A549 (cell line): ENCODE measurements around the gene ARFRP1. TPM values are rescaled to one million over a fixed set of nuclear protein-coding genes. Genes with fewer than 3 reads are reported as not detected.
"Not testable (repeated sequence)": the region's sequence is repeated elsewhere in the genome, so short reads cannot be mapped to it uniquely, and the experiment has no call there.

Experiments used
- ATAC-seq, 2 experiments: fragments of 200-7000 bp in 1 of 2; fragments of >200 bp in 1 of 2; cut with Nextera tagmentation in 1 of 2; cut with Tn5 transposase in 1 of 2; 3 replicates each; pipeline versions ENCODE4 v1.8.0 to v1.9.1; 2018 to 2020; ENCODE audit warnings: mild to moderate bottlenecking in 1 of 2, moderate library complexity in 1 of 2
- CTCF ChIA-PET: fragments of 300-600 bp; sonication (Branson Sonifier 250); formaldehyde crosslinking; extraction: SDS; loops from one replicate; lab custom pipeline; 2021; ENCODE audit warnings: antibody characterized with exemption, inconsistent platforms; lab: Yijun Ruan, JAX
- POLR2A ChIA-PET: fragments of 350-600 bp; formaldehyde crosslinking; extraction: SDS; loops from one replicate; lab custom pipeline; 2021; ENCODE audit warnings: antibody characterized with exemption, inconsistent platforms; lab: Yijun Ruan, JAX
- DNase-seq, 2 experiments: peaks; one replicate each; pipeline versions ENCODE4 v3.0.0 to v3.0.0-alpha.2; 2011 to 2016; ENCODE audit warnings: low read depth in 1 of 2, low spot score in 1 of 2
- FAIRE-seq: peaks from 2 replicates; lab custom pipeline; 2011; peaks lifted over from hg19 to GRCh38; lab: Jason Lieb, UNC
- H3K27ac ChIP-seq, 2 experiments: fragments of >200 bp; sonication (Bioruptor Twin); formaldehyde crosslinking; 3 replicates each; pipeline ENCODE4 v1.5.1; 2016 to 2017
- H3K4me1 ChIP-seq: fragments of >200 bp; sonication (Bioruptor Twin); formaldehyde crosslinking; 3 replicates; pipeline ENCODE4 v1.6.1; 2016
- H3K4me2 ChIP-seq: fragments of >200 bp; sonication (Bioruptor Twin); formaldehyde crosslinking; 3 replicates; pipeline ENCODE4 v1.6.1; 2016
- H3K4me3 ChIP-seq: fragments of >200 bp; sonication (Bioruptor Twin); formaldehyde crosslinking; 3 replicates; pipeline ENCODE4 v1.5.1; 2016
- H3K9me3 ChIP-seq: fragments of >200 bp; sonication (Bioruptor Twin); formaldehyde crosslinking; 3 replicates; pipeline ENCODE4 v1.6.1; 2016
- ATOH8 ChIP-seq: fragments of 250-450 bp; sonication (Bioruptor Pico); IDR thresholded peaks from 2 replicates; pipeline ENCODE4 v1.5.0; 2020; ENCODE audit warnings: low read depth, mild to moderate bottlenecking, moderate library complexity
- CBX8 ChIP-seq: fragments of 200-600 bp; sonication (generic); IDR thresholded peaks from 2 replicates; pipeline ENCODE4 v1.6.1; 2016
- CHD2 ChIP-seq: fragments of 150-350 bp; IDR thresholded peaks from 2 replicates; pipeline ENCODE4 v1.6.1; 2014; ENCODE audit warnings: low read length; ENCODE audit not compliant: partially characterized antibody
- EHF ChIP-seq: fragments of 250-450 bp; sonication (Bioruptor Pico); IDR thresholded peaks from 2 replicates; pipeline ENCODE4 v1.5.0; 2020; ENCODE audit warnings: mild to moderate bottlenecking
- EHMT2 ChIP-seq: fragments of 200-600 bp; sonication (generic); IDR thresholded peaks from 2 replicates; pipeline ENCODE4 v1.6.1; 2016; ENCODE audit warnings: antibody characterized with exemption, low read depth, mild to moderate bottlenecking, moderate library complexity
- EP300 ChIP-seq, 2 experiments: fragments of >200 bp; sonication (Bioruptor Twin); formaldehyde crosslinking; IDR thresholded peaks; 2 replicates in 1 of 2; 3 replicates in 1 of 2; pipeline ENCODE4 v1.6.1; 2016 to 2017
- FOSL2 ChIP-seq, 2 experiments: fragments of 450-650 bp in 1 of 2; fragments of >200 bp in 1 of 2; sonication (Bioruptor Twin) in 1 of 2; formaldehyde crosslinking; IDR thresholded peaks; 2 replicates each; pipeline versions ENCODE4 v1.5.0 to v1.6.1; 2016 to 2020; ENCODE audit warnings: mild to moderate bottlenecking in 1 of 2, moderate library complexity in 1 of 2
- GATA3 ChIP-seq: IDR thresholded peaks from 2 replicates; pipeline ENCODE4 v1.6.1; 2012; ENCODE audit warnings: borderline replicate concordance
- HDAC2 ChIP-seq: fragments of 200-600 bp; sonication (generic); IDR thresholded peaks from 2 replicates; pipeline ENCODE4 v1.6.1; 2016
- HEYL ChIP-seq: fragments of 250-450 bp; sonication (Bioruptor Pico); IDR thresholded peaks from 2 replicates; pipeline ENCODE4 v1.8.0; 2021; ENCODE audit warnings: mild to moderate bottlenecking, moderate library complexity
- HOXA7 ChIP-seq: fragments of 250-450 bp; sonication (Bioruptor Pico); IDR thresholded peaks from 2 replicates; pipeline ENCODE4 v1.5.0; 2020; ENCODE audit warnings: mild to moderate bottlenecking, moderate library complexity
- HOXB5 ChIP-seq: fragments of 250-450 bp; sonication (Bioruptor Pico); IDR thresholded peaks from 2 replicates; pipeline ENCODE4 v1.5.0; 2020; ENCODE audit warnings: mild to moderate bottlenecking, moderate library complexity
- JUN ChIP-seq, 2 experiments: fragments of >200 bp; sonication (Bioruptor Twin); formaldehyde crosslinking; IDR thresholded peaks; 2 replicates in 1 of 2; 3 replicates in 1 of 2; pipeline ENCODE4 v1.6.1; 2016 to 2017
- KDM1A ChIP-seq: fragments of 200-600 bp; sonication (generic); IDR thresholded peaks from 2 replicates; pipeline ENCODE4 v1.6.1; 2016; ENCODE audit warnings: low read depth, mild to moderate bottlenecking
- MAZ ChIP-seq: fragments of 150-350 bp; IDR thresholded peaks from 2 replicates; pipeline ENCODE4 v1.6.1; 2014; ENCODE audit warnings: antibody characterized with exemption, low read depth, low read length, borderline replicate concordance
- MYC ChIP-seq: IDR thresholded peaks from 2 replicates; pipeline ENCODE4 v1.6.1; 2012; ENCODE audit warnings: mild to moderate bottlenecking, inconsistent platforms, low read length, improper control_type of control experiment, borderline replicate concordance
- NPAS2 ChIP-seq: fragments of 250-450 bp; sonication (Bioruptor Pico); IDR thresholded peaks from 2 replicates; pipeline ENCODE4 v1.8.0; 2022; ENCODE audit warnings: mild to moderate bottlenecking, moderate library complexity, borderline replicate concordance
- PBX3 ChIP-seq: IDR thresholded peaks from 2 replicates; pipeline ENCODE4 v1.6.1; 2012
- POLR2AphosphoS2 ChIP-seq: conservative IDR thresholded peaks from 2 replicates; pipeline ENCODE4 v1.6.1; 2012; ENCODE audit warnings: low read length, improper control_type of control experiment, inconsistent platforms
- RAD21 ChIP-seq, 2 experiments: fragments of >200 bp in 1 of 2; sonication (Bioruptor Twin) in 1 of 2; formaldehyde crosslinking in 1 of 2; IDR thresholded peaks in 1 of 2; conservative IDR thresholded peaks in 1 of 2; 2 replicates in 1 of 2; 3 replicates in 1 of 2; pipeline ENCODE4 v1.6.1; 2012 to 2018; ENCODE audit warnings: inconsistent platforms in 1 of 2
- TP53 ChIP-seq: fragments of 250-450 bp; sonication (Bioruptor Pico); IDR thresholded peaks from 2 replicates; pipeline ENCODE4 v1.5.0; 2021; ENCODE audit warnings: mild to moderate bottlenecking, moderate library complexity
- USF2 ChIP-seq: fragments of 450-650 bp; IDR thresholded peaks from 2 replicates; pipeline ENCODE4 v1.6.1; 2014; ENCODE audit warnings: antibody characterized with exemption
- WGBS: methylation state at CpG from one replicate; pipeline ENCODE4 v1.1.6; 2017; ENCODE audit errors: missing lambda C conversion rate; 5-methylcytosine and 5-hydroxymethylcytosine counted together
- polyA plus RNA-seq, 4 experiments: library from polyadenylated mRNA; depleted of rRNA in 3 of 4; stranded (reverse); fragments of >200 nt; fragmentation: RNase III in 1 of 4; extraction: RNeasy Plus Mini Kit Qiagen cat#74134 plus additional on column Dnase treatment in 1 of 4; gene quantifications; 2 replicates in 3 of 4; 3 replicates in 1 of 4; pipeline ENCODE4 v1.2.3, GENCODE V29; 2011 to 2017

ARFRP1 gene
- polyA plus RNA-seq, 2 of the 4 experiments (the other 2 are of a cell fraction) = 25.1 to 29.7 TPM

- DNase-seq (no peak), ATAC-seq (no peak)
- CTCF ChIA-PET = interaction anchor here (2.2 to 2.7 kb wide), 2 partner anchors 20 to 123 kb away, joined by 8 to 9 read pairs; partner anchors contain the start of gene PTK6
- no peak overlapping the region for H3K27ac ChIP-seq
- H3K4me2 ChIP-seq = no peak overlapping the region
- POLR2A ChIA-PET = no interaction called here
- 79% methylated on average over 8 of the region's 8 CpGs for WGBS
- no peak overlapping the region for H3K4me3 ChIP-seq
- TF ChIP-seq HOXA7 (CRISPR knock-in tag) (no peak), MAZ (no peak), POLR2AphosphoS2 (no peak), HDAC2 (no peak)
- TF ChIP-seq, all 56 proteins: peak for 0
- H3K4me1 ChIP-seq = peaks cover 6% of the 10 kb centered on the region; the same call in 2 of the 3 replicates
- no peak for FAIRE-seq
- no peaks in the 10 kb centered on the region for H3K9me3 ChIP-seq
Observed at GRCh38 chr20:63660622-63661021, 47.2 kb downstream of the ARFRP1 start.

- H3K9me3 ChIP-seq, POLR2A ChIA-PET, H3K4me2 ChIP-seq, FAIRE-seq, H3K4me3 ChIP-seq, DNase-seq, H3K27ac ChIP-seq, ATAC-seq, H3K4me1 ChIP-seq: not testable (repeated sequence)
- CTCF ChIA-PET = interaction anchor here (2.2 to 2.7 kb wide), 2 partner anchors 21 to 122 kb away, joined by 8 to 9 read pairs; partner anchors contain the start of gene PTK6
- WGBS = 83% methylated on average over 10 of the region's 10 CpGs
Observed at GRCh38 chr20:63660174-63660573, 47.6 kb downstream of the ARFRP1 start.

GRCh38 chr20:63659370-63659769 is 48.4 kb downstream of the ARFRP1 start:
- ATAC-seq (no peak), DNase-seq (no peak), FAIRE-seq (no peak)
- CTCF ChIA-PET = interaction anchor here (2.0 kb wide), 1 partner anchor 121 kb away, joined by 7 read pairs; no protein-coding TSS in a partner anchor
- peak overlapping the region; percentile 83 to 93; a peak in 4 of 6 replicates for H3K27ac ChIP-seq
- no peaks in the 10 kb centered on the region for H3K9me3 ChIP-seq
- POLR2A ChIA-PET = no interaction called here
- peak overlapping the region; percentile 74 for H3K4me3 ChIP-seq
- no peak for TF ChIP-seq GATA3
- TF ChIP-seq EHF (CRISPR knock-in tag) = no peak
- TF ChIP-seq ATOH8 (CRISPR knock-in tag) = no peak
- no peak for TF ChIP-seq EHMT2
- TF ChIP-seq RAD21 (conservative IDR thresholded peaks at IDR 0.05 in 1 of 2, IDR thresholded peaks at IDR 0.05 in 1 of 2) = no peak
- no peak for TF ChIP-seq TP53 (CRISPR knock-in tag)
- no peak for TF ChIP-seq NPAS2
- TF ChIP-seq HEYL (CRISPR knock-in tag) = no peak
- TF ChIP-seq HOXB5 (CRISPR knock-in tag) = no peak
- TF ChIP-seq CHD2 = no peak
- TF ChIP-seq USF2 = no peak
- no peak for TF ChIP-seq KDM1A
- TF ChIP-seq FOSL2 (IDR thresholded peaks at IDR 0.05) = no peak
- no peak for TF ChIP-seq FOSL2 (CRISPR knock-in tag; IDR thresholded peaks at IDR 0.05)
- no peak for TF ChIP-seq MYC
- no peak for TF ChIP-seq CBX8
- TF ChIP-seq EP300 (IDR thresholded peaks at IDR 0.05) = no peak
- no peak for TF ChIP-seq PBX3
- no peak for TF ChIP-seq JUN (IDR thresholded peaks at IDR 0.05)
- H3K4me2 ChIP-seq = peak overlapping the region; percentile 90
- H3K4me1 ChIP-seq = peaks cover 6% of the 10 kb centered on the region; the same call in 2 of the 3 replicates
- 79% methylated on average over 13 of the region's 13 CpGs for WGBS
